Measurements from ENCODE around the gene SVEP1. TPM values are rescaled to one million over a fixed set of nuclear protein-coding genes. Genes with fewer than 3 reads are reported as not detected.

SVEP1 gene
- total and polyA plus RNA-seq, 2 of the 13 experiments (the other 11 are each of a cell fraction or from before 2014, with no cell fraction given), result not detected

- TF ChIP-seq, protein P1, sequence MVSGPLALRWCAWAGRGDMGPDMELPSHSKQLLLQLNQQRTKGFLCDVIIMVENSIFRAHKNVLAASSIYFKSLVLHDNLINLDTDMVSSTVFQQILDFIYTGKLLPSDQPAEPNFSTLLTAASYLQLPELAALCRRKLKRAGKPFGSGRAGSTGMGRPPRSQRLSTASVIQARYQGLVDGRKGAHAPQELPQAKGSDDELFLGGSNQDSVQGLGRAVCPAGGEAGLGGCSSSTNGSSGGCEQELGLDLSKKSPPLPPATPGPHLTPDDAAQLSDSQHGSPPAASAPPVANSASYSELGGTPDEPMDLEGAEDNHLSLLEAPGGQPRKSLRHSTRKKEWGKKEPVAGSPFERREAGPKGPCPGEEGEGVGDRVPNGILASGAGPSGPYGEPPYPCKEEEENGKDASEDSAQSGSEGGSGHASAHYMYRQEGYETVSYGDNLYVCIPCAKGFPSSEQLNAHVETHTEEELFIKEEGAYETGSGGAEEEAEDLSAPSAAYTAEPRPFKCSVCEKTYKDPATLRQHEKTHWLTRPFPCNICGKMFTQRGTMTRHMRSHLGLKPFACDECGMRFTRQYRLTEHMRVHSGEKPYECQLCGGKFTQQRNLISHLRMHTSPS (CRISPR knock-in tag; IDR thresholded peaks at IDR 0.05; ENCODE audit: low read depth), result no peak
- TF ChIP-seq, protein P2, sequence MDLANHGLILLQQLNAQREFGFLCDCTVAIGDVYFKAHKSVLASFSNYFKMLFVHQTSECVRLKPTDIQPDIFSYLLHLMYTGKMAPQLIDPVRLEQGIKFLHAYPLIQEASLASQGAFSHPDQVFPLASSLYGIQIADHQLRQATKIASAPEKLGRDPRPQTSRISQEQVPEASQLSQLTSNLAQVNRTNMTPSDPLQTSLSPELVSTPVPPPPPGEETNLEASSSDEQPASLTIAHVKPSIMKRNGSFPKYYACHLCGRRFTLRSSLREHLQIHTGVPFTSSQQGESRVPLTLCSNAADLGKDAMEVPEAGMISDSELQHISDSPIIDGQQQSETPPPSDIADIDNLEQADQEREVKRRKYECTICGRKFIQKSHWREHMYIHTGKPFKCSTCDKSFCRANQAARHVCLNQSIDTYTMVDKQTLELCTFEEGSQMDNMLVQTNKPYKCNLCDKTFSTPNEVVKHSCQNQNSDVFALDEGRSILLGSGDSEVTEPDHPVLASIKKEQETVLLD (CRISPR knock-in tag; IDR thresholded peaks at IDR 0.05; ENCODE audit: low read depth), result no peak
- TF ChIP-seq ZNF510 (CRISPR knock-in tag; IDR thresholded peaks at IDR 0.05; ENCODE audit: low read depth), result no peak
- no peak for TF ChIP-seq DZIP1 (CRISPR knock-in tag; IDR thresholded peaks at IDR 0.05)
- no peak for TF ChIP-seq NAIF1 (CRISPR knock-in tag; IDR thresholded peaks at IDR 0.05; ENCODE audit: borderline replicate concordance)
- TF ChIP-seq ZNF629 (CRISPR knock-in tag; conservative IDR thresholded peaks at IDR 0.05), result no peak
- TF ChIP-seq CAMTA2 (CRISPR knock-in tag; IDR thresholded peaks at IDR 0.05; ENCODE audit: borderline replicate concordance), result no peak
- TF ChIP-seq JUN (CRISPR knock-in tag; IDR thresholded peaks at IDR 0.05), result no peak
- TF ChIP-seq ZNF766 (CRISPR knock-in tag; IDR thresholded peaks at IDR 0.05; ENCODE audit: borderline replicate concordance), result no peak
- TF ChIP-seq NFKBIZ (CRISPR knock-in tag; IDR thresholded peaks at IDR 0.05), result no peak
These were observed 243.2 kb downstream of the SVEP1 start (continued) for GRCh38 chr9:110336363-110336762.

Measured in HepG2 (cell line).